ENCODE measurements around the gene ST6GALNAC2.
"Not testable (repeated sequence)": the region's sequence is repeated elsewhere in the genome, so short reads cannot be mapped to it uniquely, and the experiment has no call there.

The ST6GALNAC2 gene

DNA sequence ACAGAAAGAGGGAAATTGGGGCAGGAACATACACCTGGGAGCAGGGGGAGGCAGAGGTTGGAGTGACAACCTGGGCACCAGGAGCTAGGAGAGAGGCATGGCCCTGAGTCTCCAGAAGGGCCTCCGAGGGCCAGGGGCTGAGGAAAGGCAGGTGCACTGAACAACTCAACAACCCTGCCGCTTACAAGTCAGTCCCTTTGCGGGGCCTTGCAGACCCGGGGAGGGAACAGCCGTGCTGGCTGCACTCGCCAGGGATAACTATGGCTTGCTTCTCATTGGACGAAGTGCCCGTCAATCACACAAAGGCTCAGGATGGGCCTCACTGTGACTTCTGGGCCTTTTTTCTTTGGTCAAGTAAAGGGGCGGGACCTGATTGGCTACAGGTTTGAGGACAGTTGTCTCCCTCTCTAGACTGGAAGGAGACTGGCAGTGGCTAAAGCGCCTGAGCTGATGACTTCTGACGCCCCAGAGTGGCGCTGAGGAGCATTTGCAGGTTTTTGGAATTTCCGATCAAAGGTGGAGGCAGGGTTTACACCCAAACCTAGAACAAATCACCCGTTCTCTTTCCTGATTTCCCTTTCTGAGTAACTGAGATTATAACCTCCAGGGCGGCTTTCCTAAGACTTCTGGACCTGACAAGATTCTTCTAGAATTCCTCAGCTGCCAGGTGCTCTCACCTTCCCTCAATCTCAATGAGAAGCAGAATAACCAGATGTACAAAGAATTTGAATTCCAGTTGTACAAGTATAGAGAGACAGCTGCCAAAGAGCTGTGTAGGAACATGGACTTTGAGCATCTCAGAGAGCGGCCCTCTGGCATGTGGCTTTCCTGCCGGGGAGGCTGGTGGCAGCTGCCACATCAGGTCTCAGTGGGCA lies 27.6 kb upstream of the ST6GALNAC2 start:
- TF ChIP-seq, protein P1, sequence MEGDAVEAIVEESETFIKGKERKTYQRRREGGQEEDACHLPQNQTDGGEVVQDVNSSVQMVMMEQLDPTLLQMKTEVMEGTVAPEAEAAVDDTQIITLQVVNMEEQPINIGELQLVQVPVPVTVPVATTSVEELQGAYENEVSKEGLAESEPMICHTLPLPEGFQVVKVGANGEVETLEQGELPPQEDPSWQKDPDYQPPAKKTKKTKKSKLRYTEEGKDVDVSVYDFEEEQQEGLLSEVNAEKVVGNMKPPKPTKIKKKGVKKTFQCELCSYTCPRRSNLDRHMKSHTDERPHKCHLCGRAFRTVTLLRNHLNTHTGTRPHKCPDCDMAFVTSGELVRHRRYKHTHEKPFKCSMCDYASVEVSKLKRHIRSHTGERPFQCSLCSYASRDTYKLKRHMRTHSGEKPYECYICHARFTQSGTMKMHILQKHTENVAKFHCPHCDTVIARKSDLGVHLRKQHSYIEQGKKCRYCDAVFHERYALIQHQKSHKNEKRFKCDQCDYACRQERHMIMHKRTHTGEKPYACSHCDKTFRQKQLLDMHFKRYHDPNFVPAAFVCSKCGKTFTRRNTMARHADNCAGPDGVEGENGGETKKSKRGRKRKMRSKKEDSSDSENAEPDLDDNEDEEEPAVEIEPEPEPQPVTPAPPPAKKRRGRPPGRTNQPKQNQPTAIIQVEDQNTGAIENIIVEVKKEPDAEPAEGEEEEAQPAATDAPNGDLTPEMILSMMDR (IDR thresholded peaks at IDR 0.05; ENCODE audit: insufficient read depth, low read depth, low read length, missing control alignments): no peak
- H3K4me3 ChIP-seq (ENCODE audit: low read depth, low read length): no peak overlapping the region
- DNase-seq (ENCODE audit: low read depth): peak; percentile 35

DNA sequence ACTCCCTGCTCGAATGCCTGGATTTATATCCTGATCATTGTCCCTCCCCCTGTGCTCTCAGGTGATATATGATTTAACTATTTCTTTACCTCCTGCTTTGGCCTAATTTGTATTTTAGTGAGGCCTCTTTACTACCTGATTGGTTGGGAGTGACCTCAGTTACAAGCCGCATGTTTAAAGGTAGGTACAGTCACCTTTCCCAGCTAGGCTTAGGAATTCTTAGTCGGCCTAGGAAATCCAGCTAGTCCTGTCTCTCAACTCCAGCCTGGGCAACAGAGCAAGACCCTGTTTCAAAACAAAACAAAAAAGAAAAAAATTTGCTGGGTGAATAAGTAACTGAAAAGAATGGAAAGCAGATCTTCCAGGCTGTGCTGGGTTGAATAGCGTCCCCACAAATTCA lies 26.8 kb upstream of the ST6GALNAC2 start:
- TF ChIP-seq, protein P1 (IDR thresholded peaks at IDR 0.05; ENCODE audit: insufficient read depth, low read depth, low read length, missing control alignments): no peak
- no peak overlapping the region for H3K4me3 ChIP-seq (ENCODE audit: low read depth, low read length)

DNA sequence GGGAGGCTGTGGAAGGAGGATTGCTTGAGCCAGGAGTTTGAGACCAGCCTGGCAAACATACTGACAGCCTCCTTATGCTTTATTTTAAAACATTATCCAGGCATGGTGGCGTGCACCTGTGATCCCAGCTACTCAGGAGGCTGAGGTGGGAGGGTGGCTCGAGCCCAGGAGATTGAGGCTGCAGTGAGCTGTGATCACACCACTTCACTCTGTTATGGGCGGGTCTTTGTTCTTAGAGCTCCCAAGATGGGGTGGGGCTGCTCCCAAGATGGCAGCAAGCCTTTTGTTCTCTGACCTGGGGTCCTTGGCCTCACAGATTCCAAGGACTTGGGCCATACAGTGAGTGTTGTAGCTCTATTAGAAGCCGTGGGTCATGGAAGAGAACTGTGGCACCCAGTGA lies 26.1 kb upstream of the ST6GALNAC2 start:
- H3K4me3 ChIP-seq (ENCODE audit: low read depth, low read length): no peak overlapping the region

More for the DNA sequence above, 26.8 kb upstream of the ST6GALNAC2 start:
- no peak for DNase-seq (ENCODE audit: low read depth)

DNA sequence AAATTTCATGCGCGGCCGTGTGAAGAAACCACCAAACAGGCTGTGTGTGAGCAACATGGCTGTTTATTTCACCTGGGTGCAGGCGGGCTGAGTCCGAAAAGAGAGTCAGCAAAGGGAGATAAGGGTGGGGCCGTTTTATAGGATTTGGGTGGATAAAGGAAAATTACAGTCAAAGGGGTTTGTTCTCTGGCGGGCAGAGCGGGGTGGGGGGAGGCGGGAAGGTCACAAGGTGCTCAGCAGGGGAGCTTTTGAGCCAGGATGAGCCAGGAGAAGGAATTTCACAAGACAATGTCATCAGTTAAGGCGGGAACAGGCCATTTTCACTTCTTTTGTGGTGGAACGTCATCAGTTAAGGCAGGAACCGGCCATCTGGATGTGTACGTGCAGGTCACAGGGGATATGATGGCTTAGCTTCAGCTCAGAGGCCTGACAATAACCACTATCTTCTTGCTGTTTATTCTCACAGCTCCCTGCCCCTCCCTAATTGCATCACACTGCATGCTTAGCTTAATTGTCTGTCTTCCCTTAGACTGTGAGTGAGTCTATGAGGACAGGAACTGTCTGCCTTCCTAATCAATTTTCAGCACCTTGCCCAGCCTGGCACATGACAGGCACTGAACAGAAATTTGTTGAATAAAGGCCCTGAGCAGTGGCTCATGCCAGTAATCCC lies 25.6 kb upstream of the ST6GALNAC2 start:
- H3K4me3 ChIP-seq (ENCODE audit: low read depth, low read length); DNase-seq (ENCODE audit: low read depth): not testable (repeated sequence)

More for the DNA sequence above, 26.1 kb upstream of the ST6GALNAC2 start:
- TF ChIP-seq, protein P1 (IDR thresholded peaks at IDR 0.05; ENCODE audit: insufficient read depth, low read depth, low read length, missing control alignments): no peak
- DNase-seq (ENCODE audit: low read depth): no peak

DNA sequence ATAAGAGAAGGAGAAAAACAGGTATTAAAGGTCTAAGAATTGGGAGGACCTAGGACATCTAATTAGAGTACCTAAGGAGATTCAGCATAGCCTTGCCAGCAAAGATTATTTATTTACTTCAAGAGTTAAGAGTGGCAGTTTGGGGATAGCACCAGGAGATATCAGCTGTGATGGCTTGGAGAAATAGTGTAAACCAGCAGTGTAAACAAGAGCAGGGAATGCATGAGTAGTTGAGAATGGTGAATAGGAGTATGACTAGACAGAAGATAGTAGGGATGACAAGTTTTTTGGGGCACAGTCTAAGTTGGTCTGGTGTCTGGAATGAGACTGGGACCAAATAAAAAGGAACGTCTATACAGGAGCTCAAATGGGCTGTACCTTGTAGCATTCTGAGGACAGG lies 21.0 kb upstream of the ST6GALNAC2 start:
- H3K4me3 ChIP-seq (ENCODE audit: low read depth, low read length): not testable (repeated sequence)

DNA sequence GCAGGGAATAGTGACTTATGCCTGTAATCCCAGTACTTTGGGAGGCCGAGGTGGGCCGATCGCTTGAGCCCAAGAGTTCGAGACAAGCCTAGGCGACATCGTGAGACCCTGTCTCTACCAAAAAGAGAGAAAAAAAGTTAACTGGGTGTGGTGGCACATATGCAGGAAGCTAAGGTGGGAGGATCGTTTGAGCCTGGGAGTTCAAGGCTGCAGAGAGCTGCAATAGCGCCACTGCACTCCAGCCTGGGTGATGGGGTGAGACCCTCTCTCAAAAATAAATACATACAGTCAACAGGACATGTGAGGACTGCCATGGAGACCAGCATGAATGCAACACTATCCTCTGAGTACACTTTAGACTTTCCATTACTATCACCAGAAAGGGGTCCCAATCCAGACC lies 15.4 kb upstream of the ST6GALNAC2 start:
- H3K4me3 ChIP-seq (ENCODE audit: low read depth, low read length): no peak overlapping the region
- no peak for DNase-seq (ENCODE audit: low read depth)
- TF ChIP-seq, protein P1 (IDR thresholded peaks at IDR 0.05; ENCODE audit: insufficient read depth, low read depth, low read length, missing control alignments): no peak

More for the DNA sequence above, 21.0 kb upstream of the ST6GALNAC2 start:
- DNase-seq (ENCODE audit: low read depth): not testable (repeated sequence)

DNA sequence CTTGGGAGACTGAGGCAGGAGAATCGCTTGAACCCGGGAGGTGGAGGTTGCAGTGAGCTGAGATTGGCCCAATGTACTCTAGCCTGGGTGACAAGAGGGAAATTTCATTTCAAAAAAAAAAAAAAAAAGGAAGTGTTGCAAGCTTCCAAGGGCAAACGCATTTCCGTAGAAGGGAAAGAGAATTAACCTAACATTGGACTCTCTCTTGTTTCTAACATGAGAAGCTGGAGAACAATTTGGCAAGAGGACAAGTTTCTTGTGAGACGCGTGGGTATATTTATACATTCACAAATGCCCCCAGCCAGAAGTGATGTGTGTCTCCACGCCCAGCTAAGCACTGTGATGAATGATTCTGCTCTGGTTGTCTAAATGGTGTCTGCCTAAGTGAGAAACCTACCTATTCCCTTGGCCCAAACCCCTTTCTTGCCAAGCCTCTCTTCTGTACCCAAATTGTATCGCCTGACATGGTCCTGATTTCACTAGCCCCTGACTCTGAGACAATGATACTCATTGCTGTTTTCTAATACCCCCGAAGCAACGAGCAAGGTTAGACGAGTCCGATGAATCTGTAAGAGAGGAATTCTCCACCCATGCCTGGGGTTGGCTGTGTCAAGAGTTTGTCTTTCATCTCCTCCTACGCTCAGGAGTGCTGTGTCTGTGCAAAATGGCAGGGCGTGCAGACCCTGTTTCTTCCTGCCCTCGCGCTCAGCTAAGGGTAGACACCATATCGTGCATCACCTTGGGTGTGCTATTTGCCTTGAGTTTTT lies 14.2 kb upstream of the ST6GALNAC2 start:
- no peak for DNase-seq (ENCODE audit: low read depth)
- TF ChIP-seq, protein P1 (IDR thresholded peaks at IDR 0.05; ENCODE audit: insufficient read depth, low read depth, low read length, missing control alignments): no peak
- H3K4me3 ChIP-seq (ENCODE audit: low read depth, low read length): no peak overlapping the region

All from GM12865 (cell line).